GM18511 (cell line): ENCODE data around the gene NFKBIB.

Source experiments
- ATAC-seq: cut with Tn5 transposase; IDR thresholded peaks from one replicate; pipeline ENCODE4 v1.9.1; 2021; ENCODE audit warnings: mild to moderate bottlenecking, moderate library complexity; ENCODE audit not compliant: unreplicated experiment

NFKBIB gene

GRCh38 chr19:38904581-38905539 is 5.1 kb downstream of the NFKBIB start:
- ATAC-seq, result no peak

- no peak for ATAC-seq
Observed at GRCh38 chr19:38905620-38906019, 5.9 kb downstream of the NFKBIB start.

DNA sequence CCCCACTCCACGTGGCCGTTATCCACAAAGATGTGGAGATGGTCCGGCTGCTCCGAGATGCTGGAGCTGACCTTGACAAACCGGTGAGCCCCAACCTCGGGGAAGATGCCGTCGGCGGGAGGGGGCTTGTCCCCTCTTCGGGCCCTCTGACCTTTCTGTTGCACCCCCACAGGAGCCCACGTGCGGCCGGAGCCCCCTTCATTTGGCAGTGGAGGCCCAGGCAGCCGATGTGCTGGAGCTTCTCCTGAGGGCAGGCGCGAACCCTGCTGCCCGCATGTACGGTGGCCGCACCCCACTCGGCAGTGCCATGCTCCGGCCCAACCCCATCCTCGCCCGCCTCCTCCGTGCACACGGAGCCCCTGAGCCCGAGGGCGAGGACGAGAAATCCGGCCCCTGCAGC is 7.5 kb downstream of the NFKBIB start:
- no peak for ATAC-seq

DNA sequence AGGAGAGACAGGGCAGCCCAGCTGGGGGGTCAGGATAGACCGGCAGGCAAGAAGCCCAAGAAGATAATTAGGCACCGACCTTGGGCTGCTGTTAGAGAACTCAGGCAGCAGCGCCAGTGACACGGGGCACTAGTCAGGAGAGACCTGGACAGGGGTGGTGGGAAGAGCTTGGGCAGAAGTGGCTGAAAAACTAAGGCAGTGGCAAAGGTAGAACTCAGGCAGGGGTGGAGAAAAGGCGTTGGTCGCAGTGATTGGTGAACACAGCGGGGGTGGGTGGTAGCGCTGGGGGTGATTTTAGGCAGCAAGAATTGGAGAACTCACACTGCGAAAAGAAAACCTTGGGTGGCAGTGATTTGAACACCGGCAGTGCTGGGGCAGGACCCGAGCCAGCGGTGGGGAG is 7.9 kb downstream of the NFKBIB start:
- ATAC-seq, result no peak

GRCh38 chr19:38908911-38909310 is 9.1 kb downstream of the NFKBIB start:
- no peak for ATAC-seq

DNA sequence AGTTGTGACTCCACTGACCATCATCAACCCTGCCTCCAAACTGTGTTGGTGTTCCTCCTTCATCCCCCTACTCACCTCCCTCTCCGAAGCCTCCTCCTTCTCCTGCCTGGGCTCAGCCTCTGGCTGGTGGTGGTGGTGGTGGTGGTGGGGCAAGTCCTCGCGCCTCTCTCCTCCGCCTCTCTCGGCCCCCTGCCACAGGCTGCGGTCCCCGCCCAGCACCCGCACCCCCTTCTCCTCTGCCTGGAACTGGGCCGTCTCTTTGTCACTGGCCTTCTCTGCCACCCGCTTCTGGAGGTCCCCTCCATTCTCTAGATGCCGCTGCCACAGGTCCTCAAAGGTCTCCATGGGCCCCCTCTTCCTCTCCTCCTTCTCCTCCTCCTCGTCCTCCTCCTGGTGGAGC is 10.7 kb downstream of the NFKBIB start:
- ATAC-seq, result no peak

GRCh38 chr19:38911388-38912001 is 11.7 kb downstream of the NFKBIB start:
- no peak for ATAC-seq

GRCh38 chr19:38912600-38913514 is 13.1 kb downstream of the NFKBIB start:
- no peak for ATAC-seq

DNA sequence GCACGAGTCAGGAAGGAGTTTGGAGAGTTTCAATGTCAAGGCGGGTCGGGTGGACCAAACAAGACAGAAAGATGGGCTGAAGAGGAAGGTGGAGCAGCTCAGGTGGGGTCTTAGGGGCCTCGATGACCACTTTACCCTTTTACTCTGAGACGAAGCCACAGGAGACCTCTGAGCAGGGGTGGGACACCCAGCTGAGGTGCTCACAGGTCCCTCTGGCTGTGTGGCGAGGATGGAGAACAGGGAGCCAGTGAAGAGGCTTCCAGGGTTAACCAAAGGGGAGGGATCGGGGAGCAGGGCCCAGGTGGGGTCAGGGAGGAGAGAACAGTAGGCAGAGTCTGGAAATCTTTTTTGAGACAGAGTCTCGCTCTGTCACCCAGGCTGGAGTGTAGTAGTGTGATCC is 14.2 kb downstream of the NFKBIB start:
- ATAC-seq, result no peak

DNA sequence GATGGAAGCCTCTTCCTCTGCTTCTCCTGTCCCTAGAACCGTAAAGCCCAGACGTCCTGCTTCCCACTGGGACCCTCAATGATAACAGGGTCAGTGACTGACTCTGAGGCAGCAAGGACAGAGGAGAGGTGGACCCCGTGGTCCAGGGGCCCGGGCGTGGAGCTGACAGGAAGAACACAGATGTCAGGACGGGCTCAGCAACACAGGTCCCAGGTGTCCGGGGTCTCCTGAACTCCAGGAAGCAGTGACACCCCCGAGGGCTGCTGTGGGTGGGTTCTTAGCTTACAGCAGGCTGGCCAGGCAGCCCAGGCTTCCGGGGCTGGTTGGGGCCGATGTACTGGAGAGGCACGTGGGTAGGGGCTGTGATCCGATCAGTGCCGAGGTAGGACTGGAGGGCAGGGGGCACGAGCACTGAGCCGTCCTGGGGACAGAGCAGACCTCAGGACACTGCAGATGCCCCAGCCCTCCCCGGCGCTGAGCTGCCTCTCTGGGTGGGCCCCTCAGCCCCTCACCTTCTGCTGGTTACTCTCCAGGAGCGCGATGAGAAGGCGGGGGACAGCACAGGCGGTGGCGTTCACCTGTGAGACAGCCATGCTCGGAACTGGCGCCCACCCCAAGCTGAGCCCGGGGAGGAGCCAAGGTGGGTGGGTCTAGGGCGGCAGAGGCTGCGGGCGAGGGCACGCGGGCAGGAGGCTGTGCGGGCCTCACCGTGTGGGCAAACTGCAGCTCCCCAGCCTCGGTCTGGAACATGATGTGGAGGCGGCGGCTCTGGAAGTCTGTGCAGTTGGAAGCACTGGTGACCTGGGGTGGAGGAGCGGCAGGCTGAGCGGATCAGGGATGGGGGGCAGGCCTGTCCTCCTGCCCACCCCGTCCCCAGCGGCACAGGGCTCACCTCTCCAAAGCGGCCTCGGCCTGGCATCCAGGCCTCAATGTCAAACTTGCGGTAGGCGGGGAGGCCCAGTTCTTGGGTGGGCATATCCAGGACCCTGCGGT is 15.9 kb downstream of the NFKBIB start:
- no peak for ATAC-seq

- no peak for ATAC-seq
Observed at GRCh38 chr19:38917516-38917915, 17.7 kb downstream of the NFKBIB start.

DNA sequence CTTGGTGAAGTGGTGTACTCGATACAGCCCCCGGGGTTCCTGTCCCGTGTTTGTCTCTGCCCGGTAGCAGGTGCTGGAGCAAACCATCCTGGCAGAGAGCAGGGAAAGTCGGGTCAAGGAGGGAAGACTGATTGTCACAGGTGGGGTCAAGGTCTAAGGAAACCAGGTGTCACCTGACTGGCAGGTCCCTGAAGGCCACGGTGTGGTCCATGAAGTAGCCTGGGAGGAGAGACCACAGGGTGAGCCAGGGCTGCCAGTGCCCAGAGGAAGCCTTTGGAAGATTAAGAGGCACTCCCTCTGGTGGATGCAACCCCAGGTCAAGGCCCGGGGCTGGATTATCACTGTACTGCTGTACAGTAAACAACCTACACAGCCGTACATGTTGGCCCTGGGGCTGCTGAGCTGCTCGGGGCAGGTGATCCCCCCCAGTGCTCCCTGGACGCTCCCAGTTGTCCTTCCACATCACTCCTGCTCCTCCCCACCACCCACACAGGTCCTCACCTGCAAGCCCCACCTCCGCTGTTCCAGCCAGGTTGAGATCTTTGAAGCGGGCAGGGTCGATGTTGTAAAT is 18.2 kb downstream of the NFKBIB start:
- no peak for ATAC-seq

- no peak for ATAC-seq
Observed at GRCh38 chr19:38918526-38918925, 18.8 kb downstream of the NFKBIB start.

DNA sequence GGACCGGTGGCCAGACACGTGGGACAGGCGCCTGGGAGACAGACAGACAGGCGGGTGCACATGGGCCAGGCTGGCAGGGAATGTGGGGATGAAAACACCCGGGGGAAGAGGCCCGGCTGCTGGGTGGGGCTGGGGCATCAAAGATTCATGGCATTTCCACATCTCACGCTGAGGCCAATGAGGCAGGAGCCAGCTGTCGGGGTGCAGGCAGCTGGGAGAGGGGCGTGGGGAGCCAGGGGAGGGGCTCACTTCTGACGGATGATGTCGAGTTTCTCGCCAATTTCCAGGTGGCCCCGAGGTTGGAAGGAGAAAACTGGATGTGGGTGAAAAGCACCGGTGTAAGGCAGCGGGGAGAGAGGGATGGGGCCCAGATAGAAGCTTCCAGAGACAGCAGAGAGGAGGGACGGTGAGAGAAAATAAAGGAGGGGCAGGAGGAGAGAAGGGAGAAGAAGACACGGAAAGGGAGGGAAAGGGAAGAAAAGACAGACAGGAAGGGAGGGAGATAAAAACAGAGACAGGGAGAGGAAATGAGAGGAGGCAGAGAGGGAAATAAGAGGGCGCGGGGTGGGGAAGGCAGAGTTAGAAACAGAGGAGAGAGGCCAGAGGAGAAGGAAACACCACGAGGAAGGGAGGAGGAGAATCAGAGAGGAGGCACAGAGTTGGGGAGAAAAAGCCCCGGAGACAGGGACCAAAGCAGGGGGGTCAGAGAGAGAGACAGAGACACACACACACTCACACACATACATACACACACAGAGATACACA is 20.2 kb downstream of the NFKBIB start:
- no peak for ATAC-seq

- no peak for ATAC-seq
Observed at GRCh38 chr19:38920602-38921419, 21.0 kb downstream of the NFKBIB start.

GRCh38 chr19:38921420-38922274 is 21.9 kb downstream of the NFKBIB start:
- no peak for ATAC-seq

DNA sequence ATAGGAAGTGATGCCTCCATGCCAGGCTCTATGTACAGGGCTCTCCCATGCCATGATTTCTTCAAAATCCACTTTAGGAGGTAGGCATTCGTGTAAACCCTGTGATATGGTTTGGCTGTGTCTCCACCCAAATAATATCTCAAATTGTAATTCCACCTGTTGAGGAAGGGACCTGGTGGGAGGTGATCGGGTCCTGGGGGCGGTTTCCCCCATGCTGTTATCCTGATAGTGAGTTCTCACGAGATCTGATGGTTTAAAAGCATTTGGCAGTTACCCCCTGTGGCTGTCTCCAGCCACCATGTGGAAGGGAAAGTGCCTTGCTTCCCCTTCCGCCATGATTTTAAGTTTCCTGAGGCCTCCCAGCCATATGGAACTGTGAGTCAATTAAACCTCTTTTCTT is 22.7 kb downstream of the NFKBIB start:
- no peak for ATAC-seq
